ENCODE data around the gene FKRP.

GRCh38 chr19:46788968-46789338, 43.1 kb downstream of the FKRP start:
- TF ChIP-seq CTCF (IDR thresholded peaks at IDR 0.05; ENCODE audit: low read length) (no peak), EZH2 (optimal IDR thresholded peaks at IDR 0.05; ENCODE audit: low read depth, low read length) (no peak)

All from MM.1S (cell line).